Astrocyte (in vitro differentiated cells and primary cell): ENCODE measurements around the gene DNAH9. TPM values are rescaled to one million over a fixed set of nuclear protein-coding genes. Genes with fewer than 3 reads are reported as not detected.

Source experiments
- DNase-seq: peaks from one replicate; pipeline ENCODE4 v3.0.0-alpha.2; 2010; ENCODE audit warnings: low read depth
- FAIRE-seq: peaks from 2 replicates; lab custom pipeline; 2011; peaks lifted over from hg19 to GRCh38; lab: Jason Lieb, UNC
- H2AFZ ChIP-seq: 2 replicates; pipeline ENCODE4 v1.6.0; 2012; ENCODE audit warnings: low read depth, low read length, inconsistent platforms
- H3K27ac ChIP-seq: 2 replicates; pipeline ENCODE4 v1.5.1; 2011; ENCODE audit warnings: low read depth, low read length, inconsistent platforms
- H3K27me3 ChIP-seq: 2 replicates; pipeline ENCODE4 v1.6.0; 2011; ENCODE audit warnings: low read length, inconsistent platforms; ENCODE audit not compliant: insufficient read depth
- H3K36me3 ChIP-seq: 2 replicates; pipeline ENCODE4 v1.5.1; 2011; ENCODE audit warnings: low read length, inconsistent platforms; ENCODE audit not compliant: insufficient read depth
- H3K4me1 ChIP-seq: 2 replicates; pipeline ENCODE4 v1.5.1; 2011; ENCODE audit warnings: low read length, inconsistent platforms; ENCODE audit not compliant: insufficient read depth
- H3K4me2 ChIP-seq: 2 replicates; pipeline ENCODE4 v1.6.0; 2012; ENCODE audit warnings: low read length, inconsistent platforms
- H3K4me3 ChIP-seq: 2 replicates; pipeline ENCODE4 v1.5.1; 2011; ENCODE audit warnings: low read depth, mild to moderate bottlenecking, low read length, inconsistent platforms; ENCODE audit not compliant: insufficient read depth
- H3K79me2 ChIP-seq: 2 replicates; pipeline ENCODE4 v1.6.0; 2012; ENCODE audit warnings: mild to moderate bottlenecking, low read length, inconsistent platforms; ENCODE audit not compliant: insufficient read depth
- H3K9ac ChIP-seq: 2 replicates; pipeline ENCODE4 v1.6.0; 2012; ENCODE audit warnings: mild to moderate bottlenecking, low read length, inconsistent platforms
- H3K9me3 ChIP-seq: 2 replicates; pipeline ENCODE4 v1.5.1; 2012; ENCODE audit warnings: low read depth, mild to moderate bottlenecking, low read length, inconsistent platforms; ENCODE audit not compliant: insufficient read depth
- H4K20me1 ChIP-seq: 2 replicates; pipeline ENCODE4 v1.6.0; 2012; ENCODE audit warnings: low read length, inconsistent platforms; ENCODE audit not compliant: insufficient read depth
- H3K27ac Mint-ChIP-seq: one replicate; pipeline ENCODE4 v1.8.0; 2021; ENCODE audit warnings: mild to moderate bottlenecking, mixed read lengths; ENCODE audit not compliant: unreplicated experiment
- H3K27me3 Mint-ChIP-seq: one replicate; pipeline ENCODE4 v1.8.0; 2021; ENCODE audit warnings: low read depth, mixed read lengths; ENCODE audit not compliant: unreplicated experiment
- H3K36me3 Mint-ChIP-seq: one replicate; pipeline ENCODE4 v1.8.0; 2021; ENCODE audit warnings: low read depth, mixed read lengths; ENCODE audit not compliant: unreplicated experiment
- H3K4me1 Mint-ChIP-seq: one replicate; pipeline ENCODE4 v1.8.0; 2021; ENCODE audit warnings: low read depth, mixed read lengths; ENCODE audit not compliant: unreplicated experiment
- H3K4me3 Mint-ChIP-seq: one replicate; pipeline ENCODE4 v1.8.0; 2021; ENCODE audit warnings: mild to moderate bottlenecking, moderate library complexity, mixed read lengths; ENCODE audit not compliant: unreplicated experiment
- H3K9me3 Mint-ChIP-seq: one replicate; pipeline ENCODE4 v1.8.0; 2021; ENCODE audit warnings: mild to moderate bottlenecking, mixed read lengths; ENCODE audit not compliant: unreplicated experiment
- EZH2 ChIP-seq: IDR thresholded peaks from 2 replicates; pipeline ENCODE4 v1.6.1; 2012; ENCODE audit warnings: mild to moderate bottlenecking, low read length, inconsistent platforms; ENCODE audit not compliant: insufficient read depth
- total RNA-seq: library from RNA; stranded (reverse); gene quantifications from 2 replicates; pipeline ENCODE4 v1.2.1, GENCODE V29; 2021
- TF ChIP-seq, protein P1 (sequence below): IDR thresholded peaks from 2 replicates; pipeline ENCODE4 v1.5.1; 2011; ENCODE audit warnings: low read depth, mild to moderate bottlenecking, inconsistent platforms, low read length, moderate library complexity; ENCODE audit not compliant: insufficient read depth

The DNAH9 gene
- total RNA-seq, 1 donor from 2014 or later: not detected

DNA sequence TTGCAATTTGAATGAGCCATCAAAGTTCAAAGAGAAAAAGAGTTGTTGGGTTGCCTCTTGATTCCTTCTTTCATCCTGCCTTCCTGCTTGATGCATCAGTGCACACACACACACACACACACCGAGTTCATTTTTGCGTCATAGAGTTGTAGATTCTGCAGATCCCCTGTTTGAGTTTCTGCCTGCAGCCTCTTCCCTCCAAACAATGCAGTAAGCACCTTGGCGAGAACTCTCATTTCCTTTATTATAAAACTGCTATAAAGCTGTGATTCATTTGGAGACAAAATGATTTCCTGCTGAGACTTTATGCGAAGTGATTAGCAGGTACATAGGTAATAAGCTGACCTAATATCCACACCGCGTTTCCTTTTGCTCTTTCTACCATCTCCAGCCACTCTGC is 26.7 kb downstream of the DNAH9 start:
- Mint-ChIP-seq H3K4me1 (no peaks in the 10 kb centered on the region), H3K27me3 (no peaks in the 10 kb centered on the region), H3K27ac (no peak overlapping the region), H3K36me3 (no peaks in the 10 kb centered on the region), H3K9me3 (peaks cover 5% of the 10 kb centered on the region), H3K4me3 (no peak overlapping the region)
- H2AFZ ChIP-seq: no peak overlapping the region
- H3K9ac ChIP-seq: no peak overlapping the region
- TF ChIP-seq, protein P1, sequence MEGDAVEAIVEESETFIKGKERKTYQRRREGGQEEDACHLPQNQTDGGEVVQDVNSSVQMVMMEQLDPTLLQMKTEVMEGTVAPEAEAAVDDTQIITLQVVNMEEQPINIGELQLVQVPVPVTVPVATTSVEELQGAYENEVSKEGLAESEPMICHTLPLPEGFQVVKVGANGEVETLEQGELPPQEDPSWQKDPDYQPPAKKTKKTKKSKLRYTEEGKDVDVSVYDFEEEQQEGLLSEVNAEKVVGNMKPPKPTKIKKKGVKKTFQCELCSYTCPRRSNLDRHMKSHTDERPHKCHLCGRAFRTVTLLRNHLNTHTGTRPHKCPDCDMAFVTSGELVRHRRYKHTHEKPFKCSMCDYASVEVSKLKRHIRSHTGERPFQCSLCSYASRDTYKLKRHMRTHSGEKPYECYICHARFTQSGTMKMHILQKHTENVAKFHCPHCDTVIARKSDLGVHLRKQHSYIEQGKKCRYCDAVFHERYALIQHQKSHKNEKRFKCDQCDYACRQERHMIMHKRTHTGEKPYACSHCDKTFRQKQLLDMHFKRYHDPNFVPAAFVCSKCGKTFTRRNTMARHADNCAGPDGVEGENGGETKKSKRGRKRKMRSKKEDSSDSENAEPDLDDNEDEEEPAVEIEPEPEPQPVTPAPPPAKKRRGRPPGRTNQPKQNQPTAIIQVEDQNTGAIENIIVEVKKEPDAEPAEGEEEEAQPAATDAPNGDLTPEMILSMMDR: no peak
- TF ChIP-seq EZH2: no peak
- no peak overlapping the region for H3K27ac ChIP-seq
- peaks cover 3% of the 10 kb centered on the region for H3K9me3 ChIP-seq
- H3K4me2 ChIP-seq: no peak overlapping the region
- H3K4me3 ChIP-seq: no peak overlapping the region
- no peaks in the 10 kb centered on the region for H3K27me3 ChIP-seq
- DNase-seq: no peak
- no peaks in the 10 kb centered on the region for H3K79me2 ChIP-seq
- H3K36me3 ChIP-seq: no peaks in the 10 kb centered on the region
- no peaks in the 10 kb centered on the region for H4K20me1 ChIP-seq
- no peaks in the 10 kb centered on the region for H3K4me1 ChIP-seq
- FAIRE-seq: no peak

DNA sequence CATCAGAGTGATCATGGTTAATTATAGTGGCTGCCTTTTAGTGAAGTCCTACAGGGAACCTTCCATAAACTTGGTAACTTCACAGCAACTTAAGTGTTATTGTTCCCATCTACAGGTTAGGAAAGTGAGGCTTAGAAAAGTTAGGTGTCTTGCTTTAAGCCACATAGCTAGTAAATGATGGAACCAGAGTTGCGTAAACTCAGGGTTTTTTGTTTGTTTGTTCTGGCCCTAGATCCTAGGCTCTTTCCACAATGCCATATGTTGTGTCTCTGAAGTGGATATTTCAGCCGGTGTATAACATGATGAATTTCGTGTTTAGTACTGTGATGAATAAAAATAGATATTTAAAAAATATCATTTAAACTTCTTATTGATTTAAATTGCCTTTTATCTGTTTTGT is 27.6 kb downstream of the DNAH9 start:
- H3K4me1 ChIP-seq: no peaks in the 10 kb centered on the region
- H3K4me1 Mint-ChIP-seq: no peaks in the 10 kb centered on the region
- no peak overlapping the region for H3K27ac ChIP-seq
- H4K20me1 ChIP-seq: no peaks in the 10 kb centered on the region
- no peak for DNase-seq
- peaks cover 9% of the 10 kb centered on the region for H3K9me3 Mint-ChIP-seq
- no peaks in the 10 kb centered on the region for H3K36me3 ChIP-seq
- no peak overlapping the region for H3K4me3 Mint-ChIP-seq
- H3K27me3 ChIP-seq: no peaks in the 10 kb centered on the region
- FAIRE-seq: no peak
- H3K79me2 ChIP-seq: no peaks in the 10 kb centered on the region
- H3K9ac ChIP-seq: no peak overlapping the region
- H3K4me3 ChIP-seq: no peak overlapping the region
- H3K9me3 ChIP-seq: peaks cover 2% of the 10 kb centered on the region
- H3K27ac Mint-ChIP-seq: no peak overlapping the region
- H3K4me2 ChIP-seq: no peak overlapping the region
- TF ChIP-seq EZH2: no peak
- TF ChIP-seq, protein P1: no peak
- H2AFZ ChIP-seq: no peak overlapping the region
- H3K36me3 Mint-ChIP-seq: no peaks in the 10 kb centered on the region
- H3K27me3 Mint-ChIP-seq: no peaks in the 10 kb centered on the region

DNA sequence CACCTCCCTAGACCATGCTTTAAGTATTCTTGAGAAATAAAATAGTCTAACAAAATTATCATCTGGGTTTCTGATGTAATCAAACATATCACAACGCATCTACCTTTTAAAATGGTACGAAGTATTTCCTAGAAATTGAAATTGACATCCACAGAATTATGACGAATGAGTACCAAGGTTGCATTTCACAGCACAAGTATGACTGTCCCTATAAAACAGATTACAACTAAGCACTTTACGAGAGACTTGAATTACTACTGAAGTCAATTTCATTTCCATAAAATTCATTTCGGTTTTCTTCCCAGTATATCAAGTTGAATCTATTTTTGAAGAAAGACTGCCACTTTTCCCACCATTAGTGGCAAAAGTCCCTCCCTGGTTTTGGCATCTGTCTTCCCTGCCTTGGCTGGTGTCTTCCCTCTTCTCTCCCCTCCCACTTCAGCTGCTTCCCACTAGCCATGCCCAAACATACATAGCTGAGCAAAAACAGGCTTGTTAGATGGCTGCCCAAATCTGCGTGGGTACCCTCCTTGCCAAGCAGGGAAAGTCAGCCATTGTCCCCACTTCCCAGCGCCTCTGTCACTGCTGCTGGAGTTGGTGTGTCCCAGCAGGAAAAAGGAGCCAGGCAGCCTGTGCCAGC is 29.2 kb downstream of the DNAH9 start:
- H3K9ac ChIP-seq: no peak overlapping the region
- FAIRE-seq: no peak
- Mint-ChIP-seq H3K4me3 (no peak overlapping the region), H3K36me3 (no peaks in the 10 kb centered on the region), H3K27me3 (no peaks in the 10 kb centered on the region), H3K9me3 (peaks cover 12% of the 10 kb centered on the region), H3K27ac (no peak overlapping the region), H3K4me1 (no peaks in the 10 kb centered on the region)
- H3K4me2 ChIP-seq: no peak overlapping the region
- H3K4me1 ChIP-seq: no peaks in the 10 kb centered on the region
- H3K27ac ChIP-seq: no peak overlapping the region
- no peak for TF ChIP-seq EZH2
- TF ChIP-seq, protein P1: no peak
- H3K9me3 ChIP-seq: no peaks in the 10 kb centered on the region
- no peak for DNase-seq
- no peaks in the 10 kb centered on the region for H3K79me2 ChIP-seq
- H3K27me3 ChIP-seq: no peaks in the 10 kb centered on the region
- no peak overlapping the region for H3K4me3 ChIP-seq
- H2AFZ ChIP-seq: no peak overlapping the region
- H3K36me3 ChIP-seq: no peaks in the 10 kb centered on the region
- H4K20me1 ChIP-seq: no peaks in the 10 kb centered on the region
